Mucosa of descending colon (tissue), 3 donors: ENCODE data around the gene AKAP1. TPM values are rescaled to one million over a fixed set of nuclear protein-coding genes. Genes with fewer than 3 reads are reported as not detected.

Experiments
- ATAC-seq: fragments of 200-7000 bp; cut with Tn5 transposase; one replicate; pipeline ENCODE4 v1.9.1; 2020; ENCODE audit warnings: mild to moderate bottlenecking, moderate library complexity
- DNase-seq, 3 donors: peaks; one replicate each; pipeline ENCODE4 v3.0.0-alpha.2; 2020
- H3K36me3 ChIP-seq: fragments of 200-600 bp; one replicate; pipeline ENCODE4 v1.8.0; 2021; ENCODE audit warnings: low read depth, mild to moderate bottlenecking
- H3K4me1 ChIP-seq: fragments of 200-600 bp; one replicate; pipeline ENCODE4 v1.8.0; 2021; ENCODE audit warnings: low read depth, mild to moderate bottlenecking
- H3K4me3 ChIP-seq: fragments of 200-600 bp; one replicate; pipeline ENCODE4 v1.8.0; 2021; ENCODE audit warnings: mild to moderate bottlenecking
- H3K9me3 ChIP-seq: fragments of 200-600 bp; one replicate; pipeline ENCODE4 v1.8.0; 2021; ENCODE audit warnings: mild to moderate bottlenecking
- CTCF ChIP-seq: fragments of 200-600 bp; IDR thresholded peaks from one replicate; pipeline ENCODE4 v1.8.0; 2022; ENCODE audit warnings: antibody characterized with exemption, mild to moderate bottlenecking
- intact Hi-C, 2 donors: fragments of 100-400 bp; cut with DNase I in 1 of 2; cut with micrococcal nuclease in 1 of 2; formaldehyde crosslinking; loops; one replicate each; pipeline versions ENCODE4 v1.11.0 to v1.11.1; 2022; cut with DNase I, micrococcal nuclease
- total RNA-seq, 3 donors: library from RNA; stranded (reverse); fragmentation: NEBNext Ultra II Directional in 2 of 3; extraction: Animal tissue kit (Norgen Biotek cat#: 25700) in 2 of 3; gene quantifications; one replicate each; pipeline versions ENCODE4 v1.2.1 to v1.2.4, GENCODE V29; 2021 to 2023
- donor health status: DM: no; HTN: no; CAD: no; lungs with moderate emphysema.
- donor health status: DM: no; HTN: no; CAD: no.
- donor health status: DM: no; HTN: yes; CAD: no.

Gene AKAP1
- total RNA-seq, 3 donors from 2014 or later = 131 to 194 (median 155) TPM

GRCh38 chr17:57050306-57050705 is 34.7 kb upstream of the AKAP1 start:
- no peaks in the 10 kb centered on the region for H3K9me3 ChIP-seq
- intact Hi-C loops = no loop called here
- TF ChIP-seq CTCF = no peak
- H3K4me3 ChIP-seq = no peak overlapping the region
- H3K4me1 ChIP-seq = peaks cover 15% of the 10 kb centered on the region
- H3K36me3 ChIP-seq = no peaks in the 10 kb centered on the region
- ATAC-seq (no peak), DNase-seq (no peak)

GRCh38 chr17:57051886-57052361 is 33.1 kb upstream of the AKAP1 start:
- DNase-seq = no peak
- no peak for ATAC-seq
- Histone ChIP-seq H3K36me3 (no peaks in the 10 kb centered on the region), H3K9me3 (no peaks in the 10 kb centered on the region), H3K4me3 (no peak overlapping the region), H3K4me1 (peaks cover 13% of the 10 kb centered on the region)
- no peak for TF ChIP-seq CTCF
- intact Hi-C loops = no loop called here

- DNase-seq (no peak), ATAC-seq (no peak)
- Histone ChIP-seq H3K36me3 (no peaks in the 10 kb centered on the region), H3K4me1 (no peaks in the 10 kb centered on the region), H3K9me3 (no peaks in the 10 kb centered on the region), H3K4me3 (no peak overlapping the region)
- intact Hi-C loops = no loop called here
- no peak for TF ChIP-seq CTCF
Observed at GRCh38 chr17:57062865-57063264, 22.2 kb upstream of the AKAP1 start.

- H3K36me3 ChIP-seq = no peaks in the 10 kb centered on the region
- no peak for TF ChIP-seq CTCF
- intact Hi-C loops = no loop called here
- no peak overlapping the region for H3K4me3 ChIP-seq
- no peaks in the 10 kb centered on the region for H3K4me1 ChIP-seq
- DNase-seq = peak in 1 of 3 donors; percentile 61
- H3K9me3 ChIP-seq = no peaks in the 10 kb centered on the region
- ATAC-seq = peak; percentile 73
Observed at GRCh38 chr17:57067162-57067561, 17.9 kb upstream of the AKAP1 start.

GRCh38 chr17:57067781-57068180 is 17.3 kb upstream of the AKAP1 start:
- intact Hi-C loops = no loop called here
- Histone ChIP-seq H3K4me3 (no peak overlapping the region), H3K4me1 (no peaks in the 10 kb centered on the region), H3K9me3 (no peaks in the 10 kb centered on the region), H3K36me3 (no peaks in the 10 kb centered on the region)
- no peak for TF ChIP-seq CTCF
- DNase-seq (no peak), ATAC-seq (no peak)

GRCh38 chr17:57068222-57068658 is 16.8 kb upstream of the AKAP1 start:
- no peak overlapping the region for H3K4me3 ChIP-seq
- DNase-seq = peak in 2 of 3 donors; percentile 54 to 69
- intact Hi-C loops = no loop called here
- no peaks in the 10 kb centered on the region for H3K36me3 ChIP-seq
- peak; percentile 91 for ATAC-seq
- H3K9me3 ChIP-seq = no peaks in the 10 kb centered on the region
- H3K4me1 ChIP-seq = no peaks in the 10 kb centered on the region
- TF ChIP-seq CTCF = no peak
